Measurements from ENCODE around the gene MTARC1.
A peak's percentile ranks its signal among the peaks of the same experiment; 100 is the strongest.

Gene MTARC1

GRCh38 chr1:220809704-220810103 is 23.0 kb downstream of the MTARC1 start:
- TF ChIP-seq TAF1 (IDR thresholded peaks at IDR 0.05; ENCODE audit: borderline replicate concordance, insufficient read depth, low read length) (no peak), POLR2AphosphoS5 (IDR thresholded peaks at IDR 0.05; ENCODE audit: low read depth, low read length) (no peak), SIN3A (IDR thresholded peaks at IDR 0.05; ENCODE audit: borderline replicate concordance, insufficient read depth, low read length) (no peak), REST (IDR thresholded peaks at IDR 0.05; ENCODE audit: insufficient read depth in 1 of 2, low read depth in 2 of 2, low read length in 2 of 2) (no peak), FOXP2 (optimal IDR thresholded peaks at IDR 0.05; ENCODE audit: borderline replicate concordance, extremely low read depth, extremely low read length, insufficient read depth) (no peak)

- TF ChIP-seq REST (IDR thresholded peaks at IDR 0.05; ENCODE audit: insufficient read depth in 1 of 2, low read depth in 2 of 2, low read length in 2 of 2): no peak
- TF ChIP-seq FOXP2 (optimal IDR thresholded peaks at IDR 0.05; ENCODE audit: borderline replicate concordance, extremely low read depth, extremely low read length, insufficient read depth): peak; percentile 48
Measured at GRCh38 chr1:220810179-220810653, 23.5 kb downstream of the MTARC1 start.

- no peak for TF ChIP-seq POLR2AphosphoS5 (IDR thresholded peaks at IDR 0.05; ENCODE audit: low read depth, low read length)
- TF ChIP-seq FOXP2 (optimal IDR thresholded peaks at IDR 0.05; ENCODE audit: borderline replicate concordance, extremely low read depth, extremely low read length, insufficient read depth): no peak
- no peak for TF ChIP-seq REST (IDR thresholded peaks at IDR 0.05; ENCODE audit: insufficient read depth in 1 of 2, low read depth in 2 of 2, low read length in 2 of 2)
- TF ChIP-seq SIN3A (IDR thresholded peaks at IDR 0.05; ENCODE audit: borderline replicate concordance, insufficient read depth, low read length): no peak
- no peak for TF ChIP-seq TAF1 (IDR thresholded peaks at IDR 0.05; ENCODE audit: borderline replicate concordance, insufficient read depth, low read length)
Measured at GRCh38 chr1:220810963-220811362, 24.2 kb downstream of the MTARC1 start.

- TF ChIP-seq POLR2AphosphoS5 (IDR thresholded peaks at IDR 0.05; ENCODE audit: low read depth, low read length) (no peak), TAF1 (IDR thresholded peaks at IDR 0.05; ENCODE audit: borderline replicate concordance, insufficient read depth, low read length) (no peak), SIN3A (IDR thresholded peaks at IDR 0.05; ENCODE audit: borderline replicate concordance, insufficient read depth, low read length) (no peak), FOXP2 (optimal IDR thresholded peaks at IDR 0.05; ENCODE audit: borderline replicate concordance, extremely low read depth, extremely low read length, insufficient read depth) (no peak), REST (IDR thresholded peaks at IDR 0.05; ENCODE audit: insufficient read depth in 1 of 2, low read depth in 2 of 2, low read length in 2 of 2) (no peak)
Measured at GRCh38 chr1:220811695-220812094, 25.0 kb downstream of the MTARC1 start.

GRCh38 chr1:220812308-220812707 is 25.6 kb downstream of the MTARC1 start:
- TF ChIP-seq FOXP2 (optimal IDR thresholded peaks at IDR 0.05; ENCODE audit: borderline replicate concordance, extremely low read depth, extremely low read length, insufficient read depth) (no peak), TAF1 (IDR thresholded peaks at IDR 0.05; ENCODE audit: borderline replicate concordance, insufficient read depth, low read length) (no peak), SIN3A (IDR thresholded peaks at IDR 0.05; ENCODE audit: borderline replicate concordance, insufficient read depth, low read length) (no peak), POLR2AphosphoS5 (IDR thresholded peaks at IDR 0.05; ENCODE audit: low read depth, low read length) (no peak), REST (IDR thresholded peaks at IDR 0.05; ENCODE audit: insufficient read depth in 1 of 2, low read depth in 2 of 2, low read length in 2 of 2) (no peak)
